Fibroblast of lung (primary cell): ENCODE data around the gene HAPLN2.

ENCODE experiments used
- EZH2 ChIP-seq: IDR thresholded peaks from 2 replicates; pipeline ENCODE4 v1.5.1; 2012; ENCODE audit warnings: low read length, control low read depth, mild to moderate bottlenecking; ENCODE audit errors: missing control alignments
- TF ChIP-seq, protein P1 (sequence below), 2 donors: IDR thresholded peaks in 1 of 2; conservative IDR thresholded peaks in 1 of 2; 1 replicate in 1 of 2; 2 replicates in 1 of 2; pipeline ENCODE4 v1.5.1; 2011 to 2012; ENCODE audit warnings: low read length in 2 of 2, control low read depth in 1 of 2, inconsistent platforms in 1 of 2, low read depth in 1 of 2, mild to moderate bottlenecking in 1 of 2

DNA sequence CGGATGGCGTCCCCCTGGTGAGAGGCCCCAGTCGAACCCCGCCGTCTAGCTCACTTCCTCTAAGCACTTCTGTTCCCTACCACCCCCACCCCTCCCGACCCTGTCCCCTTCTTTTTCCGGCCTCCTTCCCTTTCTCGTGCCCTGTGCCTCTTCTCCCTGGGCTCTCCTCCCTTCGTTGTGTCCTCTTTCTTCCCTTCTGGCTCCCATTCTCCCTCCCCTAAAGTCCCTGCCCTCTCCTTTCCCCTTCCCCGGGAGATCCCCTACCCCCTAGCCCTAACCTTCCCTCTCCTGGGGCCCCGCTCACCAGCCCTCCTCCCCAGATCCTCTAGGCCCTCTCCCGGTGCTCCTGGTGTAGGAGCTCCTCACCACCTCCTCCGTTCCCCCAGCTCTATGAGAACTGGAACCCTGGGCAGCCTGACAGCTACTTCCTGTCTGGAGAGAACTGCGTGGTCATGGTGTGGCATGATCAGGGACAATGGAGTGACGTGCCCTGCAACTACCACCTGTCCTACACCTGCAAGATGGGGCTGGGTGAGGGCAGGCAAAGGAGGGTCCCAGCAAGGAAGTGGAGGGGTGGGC, 38.6 kb downstream of the HAPLN2 start:
- TF ChIP-seq, protein P1, sequence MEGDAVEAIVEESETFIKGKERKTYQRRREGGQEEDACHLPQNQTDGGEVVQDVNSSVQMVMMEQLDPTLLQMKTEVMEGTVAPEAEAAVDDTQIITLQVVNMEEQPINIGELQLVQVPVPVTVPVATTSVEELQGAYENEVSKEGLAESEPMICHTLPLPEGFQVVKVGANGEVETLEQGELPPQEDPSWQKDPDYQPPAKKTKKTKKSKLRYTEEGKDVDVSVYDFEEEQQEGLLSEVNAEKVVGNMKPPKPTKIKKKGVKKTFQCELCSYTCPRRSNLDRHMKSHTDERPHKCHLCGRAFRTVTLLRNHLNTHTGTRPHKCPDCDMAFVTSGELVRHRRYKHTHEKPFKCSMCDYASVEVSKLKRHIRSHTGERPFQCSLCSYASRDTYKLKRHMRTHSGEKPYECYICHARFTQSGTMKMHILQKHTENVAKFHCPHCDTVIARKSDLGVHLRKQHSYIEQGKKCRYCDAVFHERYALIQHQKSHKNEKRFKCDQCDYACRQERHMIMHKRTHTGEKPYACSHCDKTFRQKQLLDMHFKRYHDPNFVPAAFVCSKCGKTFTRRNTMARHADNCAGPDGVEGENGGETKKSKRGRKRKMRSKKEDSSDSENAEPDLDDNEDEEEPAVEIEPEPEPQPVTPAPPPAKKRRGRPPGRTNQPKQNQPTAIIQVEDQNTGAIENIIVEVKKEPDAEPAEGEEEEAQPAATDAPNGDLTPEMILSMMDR (conservative IDR thresholded peaks at IDR 0.05 in 1 of 2, IDR thresholded peaks at IDR 0.05 in 1 of 2; ENCODE audit: low read depth in 1 of 2, low read length in 2 of 2) = no peak
- TF ChIP-seq EZH2 = no peak
